ENCODE data around the gene DDX54. TPM values are rescaled to one million over a fixed set of nuclear protein-coding genes. Genes with fewer than 3 reads are reported as not detected.
A peak's percentile ranks its signal among the peaks of the same experiment; 100 is the strongest.

Gene DDX54
- total RNA-seq, 1 donor: 57.4 TPM

DNA sequence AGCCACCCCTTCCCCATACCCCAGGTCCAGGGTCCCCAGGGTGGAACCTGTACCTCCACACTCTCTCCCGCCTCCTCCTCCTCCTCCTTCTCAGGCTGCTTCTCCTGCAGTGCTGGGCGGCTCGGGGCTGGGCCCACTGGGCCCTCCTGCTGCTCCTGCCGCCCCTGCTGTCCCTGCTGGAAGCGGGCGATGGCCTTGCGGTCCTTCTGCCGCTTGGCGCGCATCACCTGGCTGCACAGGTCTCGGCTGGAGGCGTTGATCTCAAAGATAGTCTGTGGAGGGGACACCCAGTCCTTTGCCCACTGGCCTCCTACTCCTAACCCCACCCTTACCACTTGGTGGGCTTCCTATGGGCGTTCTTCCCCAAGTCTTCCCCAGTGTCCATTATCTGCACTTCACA, 21.3 kb downstream of the DDX54 start:
- DNase-seq (ENCODE audit: low read depth in 2 of 3, low spot score in 2 of 3): no peak

DNA sequence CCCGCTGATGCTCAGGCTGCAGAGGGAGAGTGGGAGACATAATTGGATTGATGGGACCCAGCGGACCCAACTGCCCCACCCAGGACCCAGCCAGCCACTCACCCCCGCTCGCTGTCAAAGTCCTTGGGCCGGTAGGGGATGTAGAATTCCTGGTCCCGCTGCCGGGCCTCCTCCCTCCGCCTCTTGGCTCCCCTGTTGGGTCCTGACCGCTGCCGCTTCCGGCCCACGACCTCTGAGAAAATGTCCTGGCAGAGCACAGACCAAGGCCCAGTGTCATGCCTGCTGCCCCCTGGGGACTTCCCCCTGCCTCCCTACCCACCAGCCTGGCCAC, 22.3 kb downstream of the DDX54 start:
- no peak for DNase-seq (ENCODE audit: low read depth in 2 of 3, low spot score in 2 of 3)

- no peak for DNase-seq (ENCODE audit: low read depth in 2 of 3, low spot score in 2 of 3)
Measured at GRCh38 chr12:113162102-113163029, 22.9 kb downstream of the DDX54 start.

GRCh38 chr12:113161415-113162016, 23.8 kb downstream of the DDX54 start:
- no peak for DNase-seq (ENCODE audit: low read depth in 2 of 3, low spot score in 2 of 3)

- no peak for DNase-seq (ENCODE audit: low read depth in 2 of 3, low spot score in 2 of 3)
Measured at GRCh38 chr12:113159937-113160336, 25.3 kb downstream of the DDX54 start.

- no peak for DNase-seq (ENCODE audit: low read depth in 2 of 3, low spot score in 2 of 3)
Measured at GRCh38 chr12:113158439-113159203, 26.7 kb downstream of the DDX54 start.

GRCh38 chr12:113157218-113157859, 27.9 kb downstream of the DDX54 start:
- DNase-seq (ENCODE audit: low read depth in 2 of 3, low spot score in 2 of 3): no peak

- peak in 2 of 3 donors; percentile 58 to 75 for DNase-seq (ENCODE audit: low read depth in 2 of 3, low spot score in 2 of 3)
Measured at GRCh38 chr12:113155646-113156045, 29.6 kb downstream of the DDX54 start.

- no peak for DNase-seq (ENCODE audit: low read depth in 2 of 3, low spot score in 2 of 3)
Measured at GRCh38 chr12:113155060-113155459, 30.2 kb downstream of the DDX54 start.

DNA sequence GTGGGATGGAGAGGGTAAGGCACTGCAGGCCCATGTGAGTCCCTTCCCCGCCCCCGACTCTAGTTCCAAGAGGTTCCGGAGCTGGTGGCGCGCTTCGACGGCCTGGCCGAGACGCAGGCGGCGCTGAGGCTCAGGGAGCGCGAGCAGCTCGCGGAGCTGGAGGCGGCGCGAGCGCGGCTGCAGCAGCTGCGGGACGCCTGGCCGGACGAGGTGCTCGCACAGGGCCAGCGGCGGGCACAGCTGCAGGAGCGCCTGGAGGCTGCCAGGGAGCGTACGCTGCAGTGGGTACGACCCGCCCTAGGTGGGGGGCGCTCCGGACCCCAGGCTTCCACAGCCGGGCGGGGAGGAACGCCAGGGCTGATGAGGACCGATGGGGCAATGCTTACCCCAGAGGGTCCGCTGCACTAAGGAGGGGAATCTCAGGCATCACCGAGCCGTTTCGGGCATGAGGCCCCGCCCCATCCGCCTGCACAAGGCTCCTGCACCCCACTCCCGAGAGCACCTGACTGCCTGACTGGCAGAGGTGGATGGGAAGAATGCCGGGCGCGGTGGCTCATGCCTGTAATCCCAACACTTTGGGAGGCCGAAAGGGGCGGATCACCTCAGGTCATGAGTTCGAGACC, 30.8 kb downstream of the DDX54 start:
- DNase-seq (ENCODE audit: low read depth in 2 of 3, low spot score in 2 of 3): peak in 1 of 3 donors; percentile 41

GRCh38 chr12:113152835-113153814, 32.2 kb downstream of the DDX54 start:
- peak; percentile 44 to 79 (median 72) for DNase-seq (ENCODE audit: low read depth in 2 of 3, low spot score in 2 of 3)

DNA sequence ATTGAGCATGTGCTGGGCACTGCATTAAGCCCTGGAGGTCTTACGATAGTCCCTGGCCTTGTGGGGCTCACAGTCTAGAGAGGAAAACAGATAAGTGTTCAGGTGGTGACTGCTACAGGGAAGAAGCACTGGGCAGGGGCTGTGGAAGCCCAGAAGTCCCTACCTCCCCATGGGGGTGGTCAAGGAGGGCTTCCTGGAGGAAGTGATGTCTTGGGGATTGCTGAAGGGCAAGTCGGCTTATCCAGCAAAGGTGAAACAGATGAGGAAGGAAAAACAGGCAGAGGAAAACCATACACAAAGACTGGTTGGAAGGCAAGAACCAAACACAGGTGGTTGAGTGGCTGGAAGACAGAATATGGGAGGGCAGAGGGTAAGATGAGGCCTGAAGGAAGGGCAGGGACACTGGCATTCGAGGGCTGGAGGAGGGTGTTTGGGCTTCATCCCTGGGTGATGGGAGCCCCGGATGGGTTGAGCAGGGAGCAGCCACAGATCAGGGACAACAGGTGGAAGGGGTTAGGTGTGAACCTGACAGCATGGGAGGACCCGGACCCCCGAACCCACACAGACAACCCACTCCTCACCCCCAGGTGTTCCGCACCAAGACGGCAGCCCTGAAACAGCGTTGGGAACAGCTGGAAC, 33.0 kb downstream of the DDX54 start:
- no peak for DNase-seq (ENCODE audit: low read depth in 2 of 3, low spot score in 2 of 3)

GRCh38 chr12:113151655-113152054, 33.6 kb downstream of the DDX54 start:
- no peak for DNase-seq (ENCODE audit: low read depth in 2 of 3, low spot score in 2 of 3)

DNA sequence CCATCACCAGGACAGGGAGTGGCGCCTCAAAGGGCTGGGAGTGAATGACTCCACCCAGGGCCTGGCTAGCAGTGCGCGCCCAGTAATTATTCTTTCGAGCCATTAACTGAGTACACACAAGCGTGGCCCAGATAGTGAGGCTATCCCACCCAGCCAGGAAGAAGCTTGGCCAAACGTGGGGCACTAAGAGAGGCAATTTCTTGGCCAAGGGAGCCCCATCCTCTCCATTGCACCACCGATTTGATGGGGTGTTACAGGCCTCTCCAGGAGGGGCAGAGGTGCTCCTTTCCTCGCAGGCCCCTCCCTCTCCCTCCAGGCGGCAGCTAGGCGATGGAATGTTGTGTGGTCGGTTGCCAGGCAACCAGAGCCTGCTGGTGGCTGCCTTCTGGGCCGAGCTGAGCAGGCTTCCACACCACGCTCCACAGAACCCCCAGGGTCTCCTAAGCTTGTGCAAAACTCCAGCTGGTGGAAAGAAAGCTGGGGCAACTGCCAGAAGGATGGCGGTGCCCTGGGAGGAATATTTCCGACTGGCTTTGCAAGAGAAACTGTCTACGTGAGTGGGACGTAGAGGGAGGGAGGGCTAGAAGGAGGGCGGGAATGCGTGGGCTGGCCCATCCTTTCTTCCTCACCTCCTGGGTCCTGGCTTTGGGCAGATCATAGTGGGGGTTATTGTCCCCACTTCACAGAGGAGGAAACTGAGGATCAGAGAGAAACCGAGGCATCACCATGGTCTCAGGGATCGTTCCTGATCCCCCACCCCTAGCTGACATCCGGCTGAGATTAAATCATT, 35.7 kb downstream of the DDX54 start, which contains the start of gene CFAP73:
Gene CFAP73 (plus strand): TSS at position 364 of the 790 bp plus-strand sequence. CDS start 134 bp downstream, at position 498.
- peak in 2 of 3 donors; percentile 87 to 90 for DNase-seq (ENCODE audit: low read depth in 2 of 3, low spot score in 2 of 3)

DNA sequence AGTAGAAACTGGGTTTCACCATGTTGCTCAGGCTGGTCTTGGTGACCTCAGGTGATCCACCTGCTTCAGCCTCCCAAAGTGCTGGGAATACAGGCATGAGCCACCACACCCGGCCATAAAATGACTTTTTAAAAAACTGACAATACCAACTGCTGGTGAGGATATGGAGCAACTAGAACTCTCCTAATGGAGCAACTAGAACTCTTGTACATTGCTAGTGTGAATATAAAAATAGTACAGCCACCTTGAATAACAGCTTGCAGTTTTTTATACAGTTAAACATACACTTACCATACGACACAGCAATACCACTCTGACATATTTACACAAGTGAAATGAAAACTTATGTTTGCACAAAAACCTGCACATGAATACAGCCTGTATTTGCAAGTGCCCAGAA, 38.3 kb downstream of the DDX54 start:
- DNase-seq (ENCODE audit: low read depth in 2 of 3, low spot score in 2 of 3): no peak

DNA sequence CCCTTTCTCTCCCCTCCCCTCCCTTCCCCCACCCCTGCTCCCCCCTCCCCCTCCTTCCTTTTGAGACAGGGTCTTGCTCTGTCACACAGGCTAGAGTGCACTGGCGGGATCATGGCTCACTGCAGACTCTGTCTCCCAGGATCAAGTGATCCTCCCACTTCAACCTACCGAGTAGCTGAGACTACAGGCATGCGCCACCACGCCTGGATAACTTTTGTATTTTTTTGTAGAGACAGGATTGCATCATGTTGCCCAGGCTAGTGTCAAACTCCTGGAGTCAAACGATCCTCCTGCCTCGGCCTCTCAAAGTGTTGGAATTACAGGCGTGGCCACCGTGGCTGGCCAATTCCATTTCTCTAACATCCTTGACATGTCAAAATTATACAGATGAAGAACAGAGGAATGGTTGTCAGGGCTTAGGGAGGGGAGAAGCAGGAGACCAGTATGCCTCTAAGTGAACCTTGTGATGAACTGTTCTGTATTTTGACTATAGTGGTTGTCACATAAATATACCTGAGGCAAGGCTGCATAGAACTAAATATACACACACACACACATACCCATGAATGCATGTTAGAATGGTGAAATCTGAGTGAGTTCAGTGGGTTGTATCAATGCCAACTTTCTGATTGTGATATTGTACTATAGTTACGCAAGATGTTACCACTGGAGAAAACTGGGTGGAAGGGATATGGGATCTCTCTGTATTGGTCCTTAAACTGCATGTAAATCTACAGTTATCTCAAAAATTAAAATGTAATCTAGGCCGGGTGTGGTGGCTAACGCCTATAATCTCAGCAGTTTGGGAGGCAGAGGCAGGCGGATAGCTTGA, 39.3 kb downstream of the DDX54 start:
- no peak for DNase-seq (ENCODE audit: low read depth in 2 of 3, low spot score in 2 of 3)

DNA sequence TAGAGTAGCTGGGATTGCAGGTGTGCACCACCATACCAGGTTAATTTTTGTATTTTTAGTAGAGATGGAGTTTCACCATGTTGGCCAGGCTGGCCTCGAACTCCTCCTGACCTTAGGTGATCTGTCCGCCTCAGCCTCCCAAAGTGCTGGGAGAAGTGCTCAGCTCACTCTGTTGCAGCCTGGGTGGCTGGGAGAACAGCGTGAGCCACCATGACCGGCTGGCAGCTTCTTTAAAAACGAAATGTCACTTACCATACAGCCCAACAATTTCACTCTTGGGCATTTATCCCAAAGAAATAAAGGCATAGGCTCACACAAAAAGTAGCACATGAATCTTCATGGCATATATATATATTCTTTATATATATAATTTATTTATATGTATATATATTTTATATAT, 40.5 kb downstream of the DDX54 start:
- no peak for DNase-seq (ENCODE audit: low read depth in 2 of 3, low spot score in 2 of 3)

Measured in hematopoietic multipotent progenitor cell (in vitro differentiated cells).